Stimulated activated CD8-positive, alpha-beta memory T cell treated with anti-CD3 and anti-CD28 coated beads, Interleukin-12 subunit alpha, Interleukin-12 subunit beta, amount 100 ng/mL, for 4 hours (primary cell): ENCODE results near the gene TSHZ2.
"Not testable (repeated sequence)": the region's sequence is repeated elsewhere in the genome, so short reads cannot be mapped to it uniquely, and the experiment has no call there.

ENCODE experiments used
- DNase-seq: peaks from one replicate; pipeline ENCODE4 v3.0.0-alpha.2; 2020; ENCODE audit warnings: low read depth

Gene TSHZ2

GRCh38 chr20:53345536-53346334 lies 373.6 kb downstream of the TSHZ2 start:
- no peak for DNase-seq

DNA sequence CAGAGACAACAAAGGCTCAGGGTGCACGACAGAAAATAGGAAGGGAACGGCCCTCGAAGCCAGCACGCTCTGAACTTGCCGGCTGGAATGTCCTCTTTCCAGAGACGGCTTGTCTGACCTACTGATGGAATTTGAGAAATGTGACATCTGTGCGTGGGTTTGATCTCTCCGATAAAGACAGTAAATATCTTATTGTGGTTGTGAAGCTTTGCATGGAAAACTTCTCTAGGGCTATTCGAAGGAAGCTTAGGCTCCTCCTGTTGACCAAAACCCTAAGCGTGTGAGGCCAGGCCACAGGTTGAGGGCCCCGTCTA lies 374.1 kb downstream of the TSHZ2 start:
- DNase-seq = no peak

GRCh38 chr20:53349730-53350129 lies 377.6 kb downstream of the TSHZ2 start:
- no peak for DNase-seq

DNA sequence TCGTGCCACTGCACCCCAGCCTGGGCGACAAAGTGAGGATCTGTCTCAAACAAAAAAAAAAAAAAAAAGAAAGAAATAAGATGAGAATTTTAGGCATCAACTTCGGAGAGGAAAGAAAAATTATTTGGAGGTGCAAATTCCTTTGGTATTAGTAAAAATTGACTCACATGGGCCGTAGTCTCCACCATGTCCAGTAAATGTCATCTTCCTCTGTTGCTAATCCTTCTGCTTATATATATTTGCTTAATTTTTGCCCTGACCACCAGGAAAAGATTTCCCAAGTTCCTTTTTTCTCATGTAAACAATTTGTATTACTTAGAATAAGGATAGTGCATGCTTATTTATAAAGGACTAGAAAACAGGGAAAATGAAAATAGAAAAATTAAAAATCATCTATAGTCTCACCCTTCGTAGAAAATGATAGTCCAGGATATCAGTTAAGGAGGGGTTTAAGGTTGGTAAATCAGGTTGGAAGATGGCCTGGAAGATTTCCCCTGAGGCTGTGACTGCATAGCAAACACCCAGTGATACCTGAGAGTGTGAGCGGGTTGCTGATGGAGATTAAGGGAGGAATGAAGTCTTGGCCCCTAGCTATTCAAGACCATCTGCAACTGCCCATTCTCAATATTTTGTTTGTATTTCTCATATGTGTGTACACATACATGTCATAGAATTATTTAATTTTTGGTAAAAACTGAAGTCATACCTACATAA lies 380.7 kb downstream of the TSHZ2 start:
- no peak for DNase-seq

GRCh38 chr20:53354314-53354713 lies 382.2 kb downstream of the TSHZ2 start:
- DNase-seq = no peak

DNA sequence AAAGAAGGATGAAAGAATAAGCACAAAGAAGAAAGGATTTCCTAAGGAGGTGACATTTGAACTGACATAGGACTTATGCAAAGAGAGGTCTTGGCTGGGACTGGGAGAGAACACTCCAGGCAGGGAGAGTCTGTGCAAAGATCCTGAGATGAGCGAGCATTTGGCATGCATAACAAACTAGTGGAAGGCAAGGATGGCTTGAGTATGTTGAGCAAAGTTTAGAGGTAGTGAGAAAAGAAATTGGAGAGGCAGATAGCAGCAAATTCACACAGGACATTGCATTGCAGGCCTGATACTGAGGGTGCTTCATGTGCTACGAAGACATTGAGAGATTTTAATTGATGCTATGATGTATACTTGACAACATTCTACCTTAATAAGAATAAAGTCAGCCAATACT lies 383.6 kb downstream of the TSHZ2 start:
- DNase-seq = no peak

- DNase-seq = no peak
Measured at GRCh38 chr20:53359425-53359824, 387.3 kb downstream of the TSHZ2 start.

DNA sequence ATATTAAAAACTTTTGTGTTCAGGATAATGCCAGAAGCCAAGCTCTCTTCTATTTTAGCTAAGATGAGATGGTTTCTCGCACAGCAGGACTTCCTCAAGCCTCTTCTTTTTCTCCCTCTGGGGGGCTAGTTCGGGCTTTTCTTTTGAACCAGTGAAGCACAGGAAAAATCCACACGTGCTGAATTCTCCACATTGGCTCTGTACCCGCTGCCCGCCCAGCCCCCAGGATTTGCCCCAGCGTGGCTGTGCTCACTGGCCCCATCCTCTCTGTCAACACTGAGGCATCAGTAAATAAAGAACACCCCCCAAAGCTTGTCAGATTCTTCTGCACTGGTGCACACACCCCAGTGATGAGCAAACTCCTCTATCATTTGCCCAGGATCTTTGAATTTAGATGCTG lies 388.7 kb downstream of the TSHZ2 start:
- DNase-seq = no peak

GRCh38 chr20:53362736-53363135 lies 390.6 kb downstream of the TSHZ2 start:
- DNase-seq = no peak

DNA sequence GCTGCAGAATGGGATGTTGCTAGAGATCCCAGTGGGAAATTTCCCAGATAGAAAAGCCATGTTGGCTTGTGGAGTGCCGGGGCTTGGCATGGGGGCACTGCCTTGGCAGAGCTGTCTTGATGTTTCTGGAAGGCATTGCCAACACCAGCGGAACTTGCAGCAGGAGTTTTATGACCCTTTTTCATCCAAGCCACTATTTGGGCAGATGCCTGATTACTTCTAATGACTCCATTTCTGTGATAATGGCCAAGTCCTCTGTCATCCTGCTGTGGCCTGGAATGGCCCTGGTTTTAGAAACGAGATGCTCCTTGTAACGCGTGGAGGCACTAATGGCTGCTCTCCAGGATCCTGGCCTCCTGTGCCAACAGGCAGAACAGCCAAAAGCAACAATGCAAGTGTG lies 392.5 kb downstream of the TSHZ2 start:
- DNase-seq = no peak

- DNase-seq = no peak
Measured at GRCh38 chr20:53365076-53365475, 392.9 kb downstream of the TSHZ2 start.

GRCh38 chr20:53365539-53366075 lies 393.4 kb downstream of the TSHZ2 start:
- DNase-seq = no peak

DNA sequence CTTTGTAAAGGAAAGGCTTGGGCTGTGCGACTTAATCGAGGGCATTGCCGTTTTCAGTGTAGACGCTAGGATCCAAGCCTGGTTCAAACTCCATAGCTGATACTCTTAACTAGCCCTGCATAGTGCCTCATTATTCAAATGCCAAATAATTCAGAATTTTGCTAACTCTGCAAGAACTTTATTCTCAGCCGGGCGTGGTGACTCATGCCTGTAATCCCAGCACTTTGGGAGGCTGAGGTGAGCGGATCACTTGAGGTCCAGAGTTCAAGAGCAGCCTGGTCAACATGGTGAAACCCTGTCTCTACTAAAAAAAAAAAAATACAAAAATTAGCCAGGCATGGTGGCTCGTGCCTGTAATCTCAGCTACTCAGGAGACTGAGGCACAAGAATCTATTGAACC lies 394.8 kb downstream of the TSHZ2 start:
- not testable (repeated sequence) for DNase-seq

- DNase-seq = no peak
Measured at GRCh38 chr20:53369871-53370270, 397.7 kb downstream of the TSHZ2 start.

DNA sequence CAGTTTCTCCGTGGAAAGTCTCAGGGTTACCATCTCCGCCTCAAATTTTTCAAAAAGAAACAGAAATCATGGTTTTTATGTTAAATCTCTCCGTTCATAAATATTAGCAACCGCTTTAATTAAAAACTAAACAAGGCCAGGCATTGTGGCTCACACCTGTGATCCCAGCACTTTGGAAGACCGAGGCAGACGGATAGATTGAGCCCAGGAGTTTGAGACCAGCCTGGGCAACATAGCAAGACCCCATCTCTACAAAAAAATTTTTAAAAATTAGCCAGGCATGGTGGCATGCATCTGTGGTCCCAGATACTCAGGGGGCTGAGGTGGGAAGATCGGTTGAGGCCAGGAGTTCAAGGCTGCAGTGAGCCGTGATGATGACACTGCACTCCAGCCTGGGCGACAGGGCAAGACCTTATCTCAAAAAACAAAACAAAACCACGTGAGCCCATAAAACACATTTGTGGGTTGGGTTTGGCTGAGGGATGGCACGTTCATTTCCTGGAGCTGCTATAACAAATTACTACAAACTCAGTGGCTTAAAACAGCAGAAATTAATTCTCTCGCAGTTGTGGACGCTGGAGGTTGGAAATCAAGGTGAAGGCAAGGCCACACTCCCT lies 398.3 kb downstream of the TSHZ2 start:
- no peak for DNase-seq

GRCh38 chr20:53371216-53371615 lies 399.1 kb downstream of the TSHZ2 start:
- DNase-seq = no peak

DNA sequence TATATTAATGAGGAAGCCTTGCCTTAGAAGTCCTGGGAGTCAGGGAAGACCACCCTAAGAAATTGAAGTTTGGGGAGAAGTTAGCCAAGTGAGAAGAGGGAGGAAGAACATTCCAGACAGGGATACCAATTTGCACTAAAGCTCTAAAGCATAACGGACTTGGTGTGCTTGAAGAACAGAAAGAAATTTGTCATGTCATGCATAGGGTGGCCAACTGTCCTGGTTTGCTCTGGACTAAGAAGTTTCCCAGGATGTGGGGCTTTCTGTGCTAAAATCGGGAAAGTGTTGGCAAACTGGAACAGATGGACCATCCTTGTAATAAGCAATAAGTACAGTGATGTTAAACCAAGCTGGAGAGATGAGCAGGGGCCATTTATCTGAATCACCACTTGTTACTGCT lies 403.9 kb downstream of the TSHZ2 start:
- DNase-seq = no peak

DNA sequence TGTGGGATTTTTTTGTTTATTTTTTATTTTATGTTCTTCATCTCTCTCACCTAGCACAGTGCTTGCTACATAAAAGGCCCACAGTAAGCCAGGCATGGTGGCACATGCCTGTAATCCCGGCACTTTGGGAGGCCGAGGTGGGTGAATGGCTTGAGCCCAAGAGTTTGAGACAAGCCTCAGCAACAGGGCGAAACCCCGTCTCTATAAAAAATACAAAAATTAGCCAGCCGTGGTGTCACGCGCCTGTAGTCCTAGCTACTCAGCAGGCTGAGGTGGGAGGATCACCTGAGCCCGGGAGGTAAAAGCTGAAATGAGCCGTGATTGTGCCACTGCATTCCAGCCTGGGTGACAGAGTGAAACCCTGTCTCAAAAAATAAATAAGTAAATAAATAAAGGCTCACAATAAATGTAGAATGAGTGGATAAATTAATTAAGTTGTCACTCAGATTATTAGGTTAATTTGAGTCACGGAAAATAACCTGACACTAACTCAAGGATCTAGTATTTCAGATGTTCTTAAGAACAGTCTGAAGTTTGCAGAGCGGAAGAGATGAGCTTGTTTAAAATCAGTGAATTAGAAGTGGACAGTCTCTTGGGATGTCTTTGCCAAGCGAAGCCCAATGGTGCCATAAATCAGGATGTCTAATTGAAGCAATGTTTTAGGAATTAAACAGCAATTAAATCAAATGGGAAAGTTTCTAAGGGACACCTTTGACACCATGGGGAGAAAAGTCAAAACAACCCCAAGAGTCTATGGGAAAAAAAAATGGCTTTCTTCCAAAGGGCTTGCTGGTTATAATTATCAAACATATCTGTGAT lies 407.1 kb downstream of the TSHZ2 start:
- no peak for DNase-seq

GRCh38 chr20:53379833-53380120 lies 407.6 kb downstream of the TSHZ2 start:
- DNase-seq = no peak

DNA sequence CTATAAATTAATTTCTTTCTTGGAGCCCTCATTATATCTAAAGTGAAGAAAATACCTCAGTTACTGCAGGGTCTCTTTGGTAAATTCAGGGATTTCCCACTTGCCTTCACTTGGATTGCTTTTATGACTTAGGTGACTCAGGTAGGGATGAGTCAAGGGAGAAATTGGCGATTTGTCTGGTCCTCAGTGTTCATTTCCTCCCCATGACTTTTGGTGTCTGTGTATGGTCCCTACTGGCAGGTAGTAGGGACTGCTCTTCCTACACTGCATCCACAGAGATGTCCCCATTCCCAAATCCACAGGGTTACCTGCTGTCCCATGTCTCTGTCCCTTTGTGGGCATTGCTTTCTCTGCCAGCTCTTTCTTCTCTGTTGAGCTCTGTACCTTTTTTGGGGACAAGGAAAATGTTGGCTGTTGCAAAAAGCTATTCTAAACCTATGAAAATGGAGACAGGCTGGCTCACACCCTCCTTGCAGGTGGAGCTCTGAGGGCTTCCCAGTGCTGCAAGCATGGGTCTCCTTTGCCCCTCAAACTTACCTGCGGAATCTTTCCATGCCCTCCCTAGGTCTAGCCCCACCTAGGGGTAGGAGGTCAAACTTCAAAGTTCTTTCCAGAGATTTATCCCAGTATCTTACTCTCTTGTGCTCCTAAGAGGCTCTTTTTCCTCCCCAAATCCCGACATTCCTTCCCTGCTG lies 409.6 kb downstream of the TSHZ2 start:
- no peak for DNase-seq

- no peak for DNase-seq
Measured at GRCh38 chr20:53382263-53382844, 410.2 kb downstream of the TSHZ2 start.
